HG03457 (cell line): ENCODE measurements around the gene MRPL3.
A peak's percentile ranks its signal among the peaks of the same experiment; 100 is the strongest.

Source experiments
- ATAC-seq: cut with Tn5 transposase; IDR thresholded peaks from one replicate; pipeline ENCODE4 v1.9.1; 2021; ENCODE audit warnings: moderate number of reproducible peaks; ENCODE audit not compliant: unreplicated experiment

MRPL3 gene

DNA sequence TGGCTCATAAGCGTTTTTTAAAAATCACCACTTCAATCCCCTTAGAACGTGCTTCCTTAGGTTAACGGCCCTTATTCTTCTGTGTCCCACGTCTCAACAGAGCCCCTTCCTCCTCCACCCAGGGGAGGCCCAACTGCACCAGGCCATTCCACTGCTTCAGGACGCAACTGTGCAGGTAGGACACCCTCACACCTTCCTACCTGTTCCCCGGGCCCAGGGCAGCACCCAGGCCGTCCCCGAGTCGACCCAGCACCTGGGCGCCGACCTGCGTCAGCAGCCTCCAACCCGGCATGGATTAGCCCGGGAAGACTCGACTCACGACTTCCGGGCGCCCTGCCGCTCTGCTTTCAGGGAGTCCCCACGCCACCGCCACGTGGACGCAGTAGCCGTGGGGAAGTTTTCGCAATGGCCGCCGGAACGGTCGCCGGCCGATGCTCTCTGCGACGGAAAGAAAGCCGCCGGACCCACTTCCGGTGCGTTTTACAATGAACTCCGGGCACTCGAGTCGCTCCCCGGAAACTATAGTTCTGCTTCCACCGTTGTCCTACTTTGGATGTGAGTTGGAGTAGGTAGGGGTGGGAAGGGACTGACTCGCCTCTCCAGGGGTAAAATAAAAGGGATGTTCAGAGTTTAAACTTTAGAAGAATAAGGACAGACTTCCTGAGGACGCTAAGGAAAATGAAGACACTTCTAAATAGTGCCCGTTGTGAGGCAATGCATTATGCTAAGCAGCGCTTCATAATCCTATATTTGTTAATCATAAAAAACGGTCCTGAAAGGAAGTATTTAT, at the start of gene MRPL3:
TSS of gene MRPL3 (minus strand) at position 442 of the 790 bp plus-strand sequence. CDS start at position 292, 150 bp downstream.
- ATAC-seq = peak; percentile 92

DNA sequence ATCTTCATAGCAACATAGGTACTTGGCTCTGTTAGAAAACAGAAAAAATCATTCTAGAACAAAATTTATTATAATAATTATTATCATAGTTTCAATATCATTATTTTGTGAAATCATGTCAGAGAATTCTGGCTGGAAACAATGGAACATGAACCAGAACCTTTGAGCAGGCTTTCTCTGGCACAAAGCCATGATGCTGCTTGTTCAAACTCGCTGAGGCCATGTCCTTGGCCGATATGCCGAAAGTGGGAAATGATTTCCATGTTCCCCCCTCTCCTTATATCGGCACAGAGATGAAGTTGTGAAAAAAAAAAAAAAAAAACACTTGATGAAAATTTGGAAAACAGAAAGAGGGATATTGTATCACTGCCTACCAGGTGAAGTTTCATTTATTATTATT, 49.0 kb upstream of the MRPL3 start:
- no peak for ATAC-seq

DNA sequence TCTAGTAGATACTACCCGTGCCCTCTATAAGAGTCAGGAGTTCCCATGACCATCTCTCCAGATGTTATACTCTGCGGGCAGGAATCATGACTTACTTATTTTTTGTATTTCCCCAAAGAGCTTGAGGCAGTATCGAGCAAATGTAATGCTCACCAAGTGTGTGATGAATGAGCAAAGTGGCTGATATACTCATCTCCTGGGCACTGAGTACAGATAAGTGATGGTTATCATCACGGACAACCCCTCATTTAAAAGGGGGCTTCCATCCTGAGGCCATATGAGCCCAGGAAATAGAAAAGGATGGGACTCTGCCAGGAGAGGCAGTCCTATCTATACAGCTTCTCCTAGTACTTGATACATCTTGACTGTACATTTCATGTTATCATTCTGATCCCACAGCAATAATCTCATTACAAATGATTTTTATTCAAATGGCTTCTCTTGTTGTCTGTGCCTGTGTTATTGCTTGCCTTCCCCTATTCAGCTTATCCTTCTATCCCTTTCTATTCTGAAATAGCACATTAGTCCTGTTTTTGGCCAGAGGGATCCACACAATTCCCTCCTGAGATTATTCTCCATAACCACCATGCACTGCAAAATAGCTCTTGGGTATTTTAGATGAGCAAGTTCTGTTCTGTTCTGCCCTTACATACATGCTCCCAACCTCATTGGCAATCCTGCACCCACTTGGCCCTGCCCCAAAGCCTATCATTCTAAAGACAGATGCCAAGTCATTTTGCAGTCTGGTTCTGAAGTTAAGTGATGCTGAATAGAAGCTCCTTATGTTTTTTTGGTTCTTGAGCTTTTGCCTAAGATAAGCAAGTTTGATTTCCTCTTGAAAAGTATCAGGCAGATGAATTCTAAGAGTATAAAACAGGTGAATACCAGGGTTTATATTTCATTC, 48.0 kb upstream of the MRPL3 start:
- no peak for ATAC-seq

GRCh38 chr3:131549340-131549739, 46.6 kb upstream of the MRPL3 start:
- ATAC-seq = no peak

DNA sequence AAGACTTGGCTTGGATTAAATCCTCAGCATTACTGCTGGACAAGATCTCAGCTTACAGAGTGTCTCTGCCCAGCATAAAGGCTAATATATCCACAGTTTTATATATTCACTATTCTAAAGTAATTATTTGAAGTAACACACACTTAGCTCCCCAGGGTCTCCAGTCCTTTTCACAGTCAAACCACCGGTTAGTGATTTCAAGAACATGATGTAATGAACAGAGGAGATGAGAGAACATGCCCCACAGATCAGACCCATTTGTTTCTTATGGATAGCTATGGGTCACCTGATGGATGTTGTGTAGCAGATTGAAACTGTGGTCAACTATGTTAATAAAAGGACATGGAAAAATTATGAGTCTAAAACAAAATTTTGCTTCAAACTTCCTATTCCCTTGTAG, 44.8 kb upstream of the MRPL3 start:
- no peak for ATAC-seq

DNA sequence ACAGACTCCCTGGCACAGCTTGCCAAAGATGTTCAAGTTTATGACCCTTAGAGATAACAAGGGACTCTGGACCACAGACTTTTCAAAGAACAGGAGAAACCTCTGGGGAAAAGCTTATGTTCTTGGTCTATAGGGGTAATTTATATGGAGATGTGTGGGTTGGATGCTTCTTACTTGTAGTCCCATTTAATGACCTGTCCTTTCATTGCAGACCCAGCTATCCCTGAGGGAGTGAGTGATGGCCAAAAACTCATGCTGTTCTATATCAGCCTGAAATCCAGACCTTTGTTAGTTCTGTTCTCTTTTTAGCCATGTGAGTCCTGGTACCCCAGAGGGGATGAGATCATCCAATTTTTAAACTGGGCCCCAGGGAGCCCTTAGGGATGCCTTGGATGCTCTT, 43.7 kb upstream of the MRPL3 start:
- ATAC-seq = no peak

- no peak for ATAC-seq
These were observed 41.8 kb upstream of the MRPL3 start for GRCh38 chr3:131544557-131544956.

GRCh38 chr3:131543714-131544113, 40.9 kb upstream of the MRPL3 start:
- no peak for ATAC-seq

DNA sequence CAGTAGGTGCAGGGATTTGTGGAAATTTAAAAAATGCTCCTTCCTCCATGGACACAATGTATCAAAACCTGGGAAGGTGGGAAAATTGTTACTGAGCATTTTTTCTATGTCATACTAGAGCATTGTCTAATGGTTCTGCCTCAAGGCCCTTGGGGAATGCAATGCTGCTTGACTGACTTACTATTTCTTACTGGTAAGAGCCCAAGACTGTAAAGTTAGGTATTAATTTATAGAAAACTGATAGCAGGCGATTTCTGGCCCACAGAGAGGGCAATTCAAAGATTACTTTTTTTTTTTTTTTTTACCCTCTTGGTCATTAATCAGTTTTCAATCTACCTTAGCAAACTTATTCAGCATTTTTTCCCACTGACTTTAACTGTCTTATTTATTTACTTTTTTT, 38.5 kb upstream of the MRPL3 start:
- ATAC-seq = no peak

DNA sequence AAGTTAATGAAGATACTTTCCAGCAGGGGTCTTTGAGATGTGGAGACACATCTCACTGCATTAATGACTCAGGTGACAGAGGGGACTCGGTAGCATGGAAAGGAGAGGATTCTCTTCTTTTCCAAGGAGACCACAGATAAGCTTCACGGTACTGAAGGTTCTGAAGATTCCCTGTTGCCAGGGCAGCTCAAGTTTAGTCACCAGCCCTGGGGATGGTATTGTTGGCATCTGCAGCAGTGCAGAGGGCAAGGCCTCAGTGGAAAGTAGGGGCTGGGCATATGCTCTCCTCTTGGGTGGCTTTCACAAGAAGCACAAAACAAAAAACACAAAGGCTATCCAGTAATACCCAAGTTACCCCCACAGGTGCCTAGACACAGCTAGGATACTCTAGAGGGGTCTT, 38.0 kb upstream of the MRPL3 start:
- ATAC-seq = no peak

DNA sequence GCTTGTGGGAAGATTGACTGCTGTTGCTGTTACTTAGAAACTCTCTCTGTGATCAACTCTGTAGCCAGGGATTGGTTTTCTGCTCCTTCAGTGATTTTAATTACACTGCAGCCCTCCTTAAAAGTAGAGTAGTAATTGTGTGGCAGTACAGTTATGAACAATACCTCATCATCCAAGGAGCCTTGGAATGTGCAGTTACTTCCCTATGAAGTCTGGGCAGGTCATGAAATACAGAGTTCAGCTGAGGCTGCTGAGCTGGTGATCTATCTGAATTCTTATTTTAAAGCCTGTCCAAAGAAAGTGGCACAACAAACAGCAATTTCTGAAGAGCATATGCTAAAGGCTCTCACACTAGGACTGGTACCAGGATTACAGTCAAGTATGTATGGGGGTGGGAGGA, 37.4 kb upstream of the MRPL3 start:
- ATAC-seq = no peak

DNA sequence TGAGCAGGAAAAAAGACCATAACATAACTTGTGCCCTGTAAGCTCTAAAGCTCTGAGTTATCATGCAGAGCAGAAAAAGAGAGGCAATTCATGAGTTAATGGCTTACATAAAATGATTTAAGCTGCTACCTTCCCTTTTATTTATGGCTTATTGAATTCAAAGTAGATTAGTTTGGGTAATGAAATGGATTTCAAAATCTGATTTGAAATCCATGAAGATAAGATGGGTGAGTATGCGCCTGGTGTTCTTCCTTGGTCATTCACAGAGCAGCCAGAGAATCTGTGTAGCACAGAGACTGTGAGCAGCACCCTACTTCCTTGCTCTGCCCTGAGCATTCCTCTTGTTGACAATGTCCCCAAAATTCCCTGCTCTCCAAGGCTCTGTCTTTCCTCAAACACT, 36.2 kb upstream of the MRPL3 start:
- ATAC-seq = no peak

DNA sequence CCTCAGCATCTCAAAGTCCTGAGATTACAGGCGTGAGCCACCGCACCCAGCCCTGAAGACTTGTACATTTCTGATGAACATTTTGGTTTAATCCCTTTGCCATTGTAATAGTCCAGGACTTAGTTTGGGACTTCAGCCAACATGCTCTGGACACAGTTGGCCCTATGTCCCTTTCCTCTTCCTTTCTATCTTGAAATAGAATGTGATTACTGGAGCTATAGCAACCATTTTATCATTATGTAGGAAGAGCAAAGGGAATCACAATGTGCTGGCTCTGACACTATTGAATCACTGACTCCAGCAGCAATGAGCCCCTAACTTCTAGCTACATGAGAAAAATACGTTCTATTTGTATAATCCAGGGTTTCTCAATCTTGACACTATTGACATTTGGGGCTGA, 34.8 kb upstream of the MRPL3 start:
- ATAC-seq = no peak

DNA sequence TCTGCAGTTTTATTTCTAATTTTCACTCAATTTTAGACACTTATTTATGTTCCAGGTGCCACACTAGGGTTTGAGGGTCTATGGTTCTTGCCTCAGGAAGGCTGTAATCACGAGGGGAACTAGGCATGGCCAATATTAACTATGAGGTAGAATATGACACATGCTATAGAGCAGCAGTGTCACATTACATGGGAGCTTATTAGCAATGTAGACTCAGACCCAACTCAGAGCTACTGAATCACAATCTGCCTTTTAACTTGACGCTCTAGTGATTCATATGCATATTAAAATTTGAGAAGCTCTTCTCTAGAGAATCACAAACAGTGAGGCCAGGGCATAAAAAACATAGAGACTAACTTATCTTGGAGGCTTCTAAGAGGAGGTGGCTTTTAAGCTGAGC, 32.8 kb upstream of the MRPL3 start:
- ATAC-seq = no peak

GRCh38 chr3:131535131-131535530, 32.4 kb upstream of the MRPL3 start:
- no peak for ATAC-seq

DNA sequence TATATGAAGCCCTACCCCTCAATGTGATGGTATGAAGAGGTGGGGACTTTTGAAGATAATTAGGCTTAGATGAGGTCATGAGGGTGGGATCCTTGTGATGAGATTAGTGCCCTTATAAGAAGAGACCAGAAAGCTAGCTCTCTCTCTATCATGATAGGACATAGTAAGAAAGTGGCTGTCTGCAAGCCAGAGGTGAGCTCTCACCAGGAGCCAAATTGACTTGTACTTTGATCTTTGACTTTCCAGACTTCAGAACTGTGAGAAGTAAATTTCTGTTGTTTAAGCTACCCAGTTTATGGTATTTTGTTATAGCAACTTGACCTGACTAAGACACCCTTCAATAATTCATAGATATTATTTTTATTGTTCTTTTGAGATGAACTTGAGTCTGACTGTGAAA, 29.9 kb upstream of the MRPL3 start:
- no peak for ATAC-seq

DNA sequence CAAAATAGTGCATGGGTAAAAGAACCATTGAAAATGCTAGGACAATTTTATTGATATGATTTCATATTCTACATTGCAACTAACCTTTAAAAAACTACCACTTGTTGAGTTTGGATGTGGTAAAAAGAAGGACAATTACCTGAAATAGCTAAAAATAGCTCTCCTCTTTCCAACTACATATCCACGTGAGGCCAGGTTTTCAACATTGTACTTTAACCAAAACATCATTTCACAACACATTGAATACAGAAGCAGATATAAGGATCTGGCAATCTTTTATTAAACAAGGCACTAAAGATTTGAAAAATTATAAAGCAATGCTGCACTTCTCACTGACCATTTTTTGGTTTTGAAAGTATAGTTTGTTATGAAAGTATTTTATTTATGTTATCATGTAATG, 28.1 kb upstream of the MRPL3 start:
- ATAC-seq = no peak

GRCh38 chr3:131530388-131530787, 27.6 kb upstream of the MRPL3 start:
- ATAC-seq = no peak

DNA sequence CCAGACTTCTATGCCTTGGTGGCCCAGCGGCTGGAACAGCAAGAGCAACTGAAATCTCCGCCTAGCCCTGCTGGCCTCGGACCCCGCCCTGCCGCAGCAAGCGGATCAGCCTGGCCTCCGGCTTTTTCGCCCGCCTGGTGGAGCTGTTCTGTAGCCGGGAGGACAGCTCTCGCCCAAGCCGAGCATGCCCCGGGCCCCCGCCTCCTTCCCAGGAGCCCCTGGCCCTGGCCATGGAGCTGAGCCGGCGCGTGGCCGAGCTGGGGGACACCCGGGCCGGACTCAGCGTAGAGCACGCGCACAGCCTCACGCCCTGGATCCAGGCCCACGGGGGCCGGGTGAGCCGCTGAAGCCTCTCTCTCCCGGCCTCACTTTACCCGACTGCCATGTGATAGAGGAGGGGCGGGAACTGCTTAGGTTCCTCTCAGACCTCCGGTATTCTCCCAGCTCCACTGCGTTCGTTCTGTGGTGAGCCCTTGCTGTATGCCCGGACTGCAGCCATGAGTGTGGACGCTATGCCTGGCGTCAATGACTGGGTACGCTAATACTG, 24.1 kb upstream of the MRPL3 start:
- no peak for ATAC-seq

DNA sequence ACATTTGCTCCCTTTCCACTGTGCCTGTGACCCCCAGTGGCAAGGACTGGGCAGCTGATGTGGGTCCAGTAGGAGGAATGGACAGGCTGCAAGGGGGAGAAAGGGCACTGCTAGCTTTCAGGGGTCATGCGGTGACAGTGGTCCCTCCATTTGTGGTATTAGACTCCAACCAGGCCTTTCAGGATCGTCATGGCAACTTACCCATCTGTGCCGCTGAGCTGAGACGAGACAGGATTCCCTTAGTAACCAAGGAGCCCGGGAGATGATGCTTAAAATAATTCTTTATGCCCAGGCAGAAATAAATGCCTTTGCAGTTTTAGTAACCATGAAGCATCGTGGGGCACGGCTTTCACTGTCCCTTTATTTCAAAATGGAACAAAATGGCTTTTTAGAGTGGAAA, 15.9 kb upstream of the MRPL3 start:
- ATAC-seq = no peak

- no peak for ATAC-seq
These were observed 2.6 kb upstream of the MRPL3 start for GRCh38 chr3:131505421-131505820.

DNA sequence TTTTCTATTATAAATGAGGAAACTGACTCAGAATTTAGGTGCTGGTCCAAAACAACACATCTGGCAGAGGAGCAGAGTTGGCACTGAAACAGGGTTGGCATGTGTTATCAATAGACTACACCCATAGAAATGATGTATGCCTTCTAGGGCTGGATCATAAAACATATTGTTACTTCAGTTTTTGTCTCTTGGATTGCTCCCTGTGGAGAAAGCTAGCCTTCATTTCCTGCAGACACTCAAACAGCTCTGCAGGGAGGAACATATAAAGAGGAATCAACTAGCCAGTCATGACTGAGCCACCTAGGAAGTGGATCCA, 507 bp upstream of the MRPL3 start:
- no peak for ATAC-seq
